NB4 (cell line): Measurements from ENCODE around the gene TCERG1L.

Experiments used
- CTCF ChIP-seq: IDR thresholded peaks from one replicate; pipeline ENCODE4 v1.5.1; 2012; ENCODE audit warnings: low read depth, low read length
- MYC ChIP-seq: IDR thresholded peaks from 2 replicates; pipeline ENCODE4 v1.6.1; 2011; ENCODE audit warnings: low read depth, low read length
- POLR2A ChIP-seq: IDR thresholded peaks from 2 replicates; pipeline ENCODE4 v1.6.1; 2011; ENCODE audit warnings: mild to moderate bottlenecking; ENCODE audit not compliant: insufficient read length; ENCODE audit errors: extremely low read depth

GRCh38 chr10:131162866-131163843, 148.4 kb downstream of the TCERG1L start:
- no peak for TF ChIP-seq CTCF
- TF ChIP-seq POLR2A, result no peak
- TF ChIP-seq MYC, result no peak
